A549 treated with RU486 at 1 μM for 4 hours (cell line): Measurements from ENCODE around the gene PHF11. TPM values are rescaled to one million over a fixed set of nuclear protein-coding genes. Genes with fewer than 3 reads are reported as not detected.

ENCODE experiments used
- total RNA-seq: library from RNA; stranded (reverse); fragments of 200-300 nt; extraction: Qiagen RNA extraction; gene quantifications from 5 replicates; pipeline ENCODE4 v1.2.3, GENCODE V29; 2022; ENCODE audit warnings: low read depth

Gene PHF11
- 4.6 to 7.2 TPM (median 6.4 TPM) in 5 replicates for total RNA-seq

DNA sequence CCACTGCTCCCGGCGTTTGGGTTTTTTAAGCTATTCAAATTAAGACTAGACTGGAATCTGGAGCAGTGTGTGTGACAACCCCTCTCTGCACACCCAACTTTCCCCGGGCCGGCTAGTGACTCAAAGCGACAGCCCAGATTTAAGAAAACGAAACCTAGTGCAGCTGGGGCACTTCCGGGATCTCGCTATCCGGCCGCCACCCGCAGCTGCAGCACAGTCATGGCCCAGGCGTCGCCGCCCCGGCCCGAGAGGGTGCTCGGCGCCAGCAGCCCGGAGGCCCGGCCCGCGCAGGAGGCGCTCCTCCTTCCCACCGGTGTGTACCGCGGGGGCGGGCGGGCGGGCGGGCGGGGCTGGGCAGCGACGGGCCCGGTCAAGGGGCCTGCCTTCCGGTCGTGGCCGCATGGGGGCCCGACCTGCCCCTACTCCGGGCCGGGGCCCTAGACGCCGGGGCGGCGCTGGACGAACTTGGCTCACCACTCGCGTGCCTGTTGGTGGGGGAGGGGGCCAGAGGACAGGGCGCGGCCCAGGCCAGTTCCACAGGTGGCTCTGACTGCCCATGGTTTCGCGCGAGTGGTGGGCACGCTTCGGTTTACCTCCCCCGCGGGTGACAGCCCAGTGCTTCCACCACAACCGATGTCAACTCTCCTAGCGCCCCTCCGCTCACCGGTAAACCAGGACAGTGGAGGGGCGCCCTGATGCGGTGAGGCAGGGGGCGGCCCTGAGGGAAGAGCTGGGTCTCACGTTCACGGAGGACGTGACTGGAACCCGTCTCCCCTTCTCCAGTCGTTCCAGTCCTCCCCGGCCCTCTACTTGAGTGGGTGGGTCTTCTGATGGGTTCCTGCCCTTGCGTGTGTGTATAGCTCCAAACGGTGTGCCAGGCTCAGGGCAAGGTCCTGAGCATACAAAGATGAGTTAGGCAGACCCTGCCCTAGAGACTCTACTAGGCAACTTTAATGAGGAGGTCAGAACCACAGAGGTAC is at the start of gene PHF11:
Gene PHF11 (plus strand): TSS at position 171 of the 980 bp plus-strand sequence. CDS start 49 bp downstream, at position 220.

Other genes starting within 250 kb of the PHF11 start
- 7.9 to 8.8 TPM (median 8.1 TPM) in 5 replicates for gene CDADC1, start 248.0 kb upstream of the PHF11 start, total RNA-seq
- 1.6 to 2.7 TPM (median 2.3 TPM) in 5 replicates for gene CAB39L, start 51.9 kb upstream of the PHF11 start, total RNA-seq
- gene SETDB2, start 51.7 kb upstream of the PHF11 start, total RNA-seq, result 1.3 to 2.2 TPM (median 2.0 TPM) in 5 replicates
- 4.5 to 9.3 TPM (median 8.3 TPM) in 5 replicates for gene RCBTB1, start 89.6 kb downstream of the PHF11 start, total RNA-seq
- gene ARL11, start 132.6 kb downstream of the PHF11 start, total RNA-seq, result not detected in 5 replicates
- 47.1 to 74.2 TPM (median 67.2 TPM) in 5 replicates for gene EBPL, start 195.5 kb downstream of the PHF11 start, total RNA-seq